Activated CD4-positive, CD25-positive, alpha-beta regulatory T cell treated with anti-CD3 and anti-CD28 coated beads, Interleukin-2, amount 50 U/mL, for 16 hours (primary cell): ENCODE results near the gene NFATC1.

Source experiments
- DNase-seq: peaks from one replicate; pipeline ENCODE4 v3.0.0-alpha.2; 2020; ENCODE audit warnings: low read depth, low spot score

Gene NFATC1

DNA sequence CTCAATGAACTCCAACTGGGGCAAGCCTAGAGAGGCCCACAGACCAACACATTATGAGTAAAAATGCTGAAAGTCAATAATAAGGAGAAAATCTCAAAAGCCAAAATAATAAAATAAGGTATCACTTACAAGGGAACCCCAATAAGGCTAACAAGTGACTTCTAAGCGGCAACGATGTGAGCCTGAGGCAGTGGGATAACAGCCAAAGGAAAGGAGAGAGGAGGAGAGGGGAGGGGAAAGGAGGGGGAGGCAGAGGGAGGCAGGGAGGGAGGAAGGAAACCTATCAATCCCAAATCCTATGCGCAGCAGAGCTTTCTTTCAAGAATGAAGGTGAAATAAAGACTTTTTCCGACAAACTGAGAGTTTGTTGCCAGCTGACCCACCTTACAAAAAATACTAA lies 6.0 kb upstream of the NFATC1 start:
- no peak for DNase-seq

DNA sequence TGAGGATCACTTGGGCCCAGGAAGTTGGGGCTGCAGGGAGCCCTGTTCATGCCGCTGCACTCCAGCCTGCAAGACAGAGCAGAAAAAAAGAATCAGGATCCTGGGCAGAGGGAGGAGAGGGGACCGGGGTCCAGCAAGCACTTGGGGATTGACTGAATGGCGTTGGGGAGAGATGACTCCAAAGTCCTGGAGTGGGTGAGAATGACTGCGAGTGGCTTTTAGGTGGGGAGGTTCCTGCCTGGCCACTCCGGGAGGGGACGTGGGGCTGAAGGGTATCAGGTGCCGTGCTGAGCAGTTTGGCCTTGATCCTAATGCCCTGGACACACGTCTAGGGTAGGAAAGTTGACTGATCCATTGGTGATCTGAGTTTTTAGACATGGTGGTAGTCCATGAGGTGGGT lies 3.5 kb upstream of the NFATC1 start:
- no peak for DNase-seq

GRCh38 chr18:79393181-79393634 lies 2.5 kb upstream of the NFATC1 start:
- DNase-seq = no peak

DNA sequence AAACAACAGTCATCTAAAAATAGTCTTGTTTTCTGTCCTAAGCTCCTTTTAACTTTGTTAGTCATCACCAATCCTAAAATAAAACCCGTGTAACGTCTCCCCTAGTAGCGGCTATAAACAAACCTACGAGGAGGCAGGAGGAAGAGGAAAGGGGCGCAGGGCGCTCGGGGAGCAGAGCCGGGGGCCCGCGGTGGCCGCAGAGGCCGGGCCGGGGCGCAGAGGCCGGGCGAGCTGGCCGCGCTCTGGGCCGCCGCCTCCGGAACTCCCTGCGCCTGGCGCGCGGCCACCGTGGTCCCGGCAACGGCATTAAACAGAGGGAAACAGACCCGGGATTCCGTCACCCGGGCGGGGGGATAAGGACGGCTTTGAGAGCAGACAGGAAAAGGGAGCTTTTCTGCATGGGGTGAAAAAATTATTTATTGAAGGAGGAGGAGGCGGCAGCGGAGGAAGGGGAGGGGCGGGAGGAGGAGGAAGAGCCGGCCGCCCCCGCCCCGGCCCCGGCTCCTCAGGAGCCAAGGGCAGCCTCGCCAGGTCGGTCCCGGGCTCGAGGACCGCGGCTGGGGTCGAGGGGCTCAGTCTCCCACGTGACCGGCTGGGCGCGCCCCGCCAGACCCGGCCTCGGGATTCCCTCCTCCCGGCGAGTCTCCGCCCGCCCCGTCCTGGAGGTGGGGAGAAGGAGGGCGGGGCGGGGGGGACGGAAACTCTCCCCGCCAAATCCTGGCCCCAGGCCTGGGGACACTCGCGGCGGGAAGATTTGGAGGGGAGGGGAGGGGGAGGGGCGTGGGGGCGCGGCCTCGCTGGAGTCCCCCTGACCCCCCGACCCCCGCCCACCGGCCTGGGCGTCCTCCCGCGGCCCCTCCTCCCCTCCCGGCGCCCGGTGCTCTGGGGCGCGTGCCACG lies 1.8 kb upstream of the NFATC1 start:
- no peak for DNase-seq

DNA sequence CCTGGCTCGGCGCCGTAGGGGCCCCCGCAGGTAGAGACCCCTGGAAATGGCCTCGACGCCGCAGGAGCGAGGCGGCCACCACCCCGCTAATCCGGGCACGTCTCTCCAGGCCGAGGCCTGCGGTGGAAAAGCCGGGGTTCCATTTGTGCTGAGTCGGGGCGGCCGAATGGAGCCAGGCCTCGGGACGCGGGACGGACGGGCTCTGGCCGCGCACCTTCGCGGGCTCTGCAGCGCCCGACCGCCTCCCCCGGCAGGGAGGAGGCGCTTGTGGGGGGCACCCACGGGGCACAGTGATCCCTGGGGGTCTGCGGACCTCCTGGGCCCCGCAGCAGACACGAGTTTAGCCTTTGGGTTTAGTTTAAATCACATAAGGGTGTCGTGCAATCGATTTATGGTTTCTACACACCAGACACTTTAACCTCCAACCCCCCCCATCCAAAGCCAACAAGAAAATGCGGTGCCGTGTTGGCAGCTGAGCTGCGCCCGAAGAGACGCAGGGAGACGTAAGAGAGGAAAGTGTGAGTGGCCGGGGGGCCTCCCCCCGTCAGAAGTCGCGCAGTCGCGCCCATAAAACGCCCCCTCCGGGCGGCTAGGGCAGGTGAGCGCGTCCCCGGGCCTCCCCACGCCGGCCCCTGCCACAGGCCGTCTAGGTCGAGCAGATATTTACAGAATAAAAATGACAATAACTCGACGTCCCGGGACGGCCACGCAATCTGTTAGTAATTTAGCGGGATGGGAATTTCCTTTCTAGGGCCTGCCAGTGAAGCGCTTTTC lies 1.0 kb upstream of the NFATC1 start:
- DNase-seq = peak; percentile 33

DNA sequence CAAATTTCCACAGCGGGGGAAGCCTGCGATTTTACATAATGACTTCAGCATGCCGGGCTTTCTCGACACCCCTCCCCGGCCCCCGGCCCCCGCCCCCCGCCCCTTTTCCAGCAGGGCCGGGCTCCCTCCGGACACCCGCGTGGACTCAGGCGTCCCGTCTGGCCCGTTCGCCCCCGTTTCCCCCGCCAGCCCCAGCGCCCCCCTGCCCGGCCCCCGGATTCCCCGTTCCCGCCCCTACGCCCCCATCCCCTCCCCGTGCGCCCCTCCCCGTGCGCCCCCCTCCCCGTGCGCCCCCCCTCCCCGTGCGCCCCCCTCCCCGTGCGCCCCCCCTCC lies 456 bp upstream of the NFATC1 start:
- DNase-seq = no peak

GRCh38 chr18:79396431-79397246 lies 909 bp downstream of the NFATC1 start:
- DNase-seq = no peak

- no peak for DNase-seq
Measured at GRCh38 chr18:79397247-79397829, 1.6 kb downstream of the NFATC1 start.

GRCh38 chr18:79397830-79398761 lies 2.4 kb downstream of the NFATC1 start:
- DNase-seq = no peak

- no peak for DNase-seq
Measured at GRCh38 chr18:79399275-79400081, 3.7 kb downstream of the NFATC1 start.

- DNase-seq = peak; percentile 40
Measured at GRCh38 chr18:79400091-79400590, 4.4 kb downstream of the NFATC1 start.

- peak; percentile 39 for DNase-seq
Measured at GRCh38 chr18:79400591-79401381, 5.1 kb downstream of the NFATC1 start.

GRCh38 chr18:79401494-79402208 lies 5.9 kb downstream of the NFATC1 start:
- no peak for DNase-seq

DNA sequence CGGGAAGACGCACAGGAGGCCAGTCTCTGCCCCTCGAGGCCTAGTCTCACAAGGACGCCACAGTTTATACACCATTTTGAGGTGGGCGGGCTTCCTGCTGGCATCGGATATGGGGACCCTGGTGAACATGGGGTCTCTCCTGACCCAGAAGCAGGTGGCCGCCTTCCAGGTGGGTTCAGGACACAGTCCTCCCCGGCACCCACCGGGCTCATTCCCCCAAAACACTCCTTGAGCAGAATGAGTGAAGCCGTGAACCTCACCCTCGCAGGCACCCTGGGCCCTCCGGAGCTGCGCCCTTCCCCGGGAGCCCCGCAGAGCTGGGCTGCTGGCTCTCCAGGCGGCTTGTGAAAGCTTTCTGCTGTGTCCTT lies 6.5 kb downstream of the NFATC1 start:
- DNase-seq = no peak

DNA sequence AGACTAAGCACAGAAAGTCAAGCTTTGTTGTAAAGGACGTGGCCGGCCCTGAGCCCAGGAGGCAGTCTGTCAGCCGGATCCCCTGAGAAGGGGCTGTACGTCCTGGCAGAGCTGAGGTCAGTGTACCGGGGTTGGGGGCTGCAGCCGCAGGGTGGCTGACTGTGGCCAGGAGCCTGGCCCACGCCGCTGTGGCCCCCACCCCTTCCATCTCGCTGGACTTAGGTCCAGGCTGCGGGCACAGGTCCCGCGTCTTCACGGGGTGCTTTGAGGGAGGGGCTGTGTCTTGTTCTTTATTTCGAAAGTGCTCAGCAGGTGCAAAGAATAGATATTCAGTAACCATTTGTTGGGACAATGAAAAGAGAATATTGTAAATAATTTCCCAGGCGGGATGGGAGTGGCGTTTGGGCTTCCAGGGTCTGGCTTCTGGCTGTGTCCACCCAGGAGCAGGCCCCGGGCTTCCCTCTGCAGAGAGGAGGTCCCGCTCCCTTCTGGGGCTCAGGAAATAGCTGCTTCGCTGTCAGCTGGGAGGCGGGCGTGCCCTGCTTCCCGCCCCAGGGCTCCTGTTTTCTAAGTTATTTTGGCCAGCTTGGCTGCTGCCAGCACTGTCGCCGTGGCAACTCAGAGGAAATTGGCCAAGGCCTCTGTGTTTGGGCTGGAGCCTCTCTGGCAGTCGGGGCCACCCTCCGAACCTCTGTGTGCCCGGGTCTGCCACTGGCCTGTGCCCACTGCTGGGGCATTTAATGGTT lies 7.4 kb downstream of the NFATC1 start:
- DNase-seq = no peak

GRCh38 chr18:79403723-79404566 lies 8.2 kb downstream of the NFATC1 start:
- no peak for DNase-seq

DNA sequence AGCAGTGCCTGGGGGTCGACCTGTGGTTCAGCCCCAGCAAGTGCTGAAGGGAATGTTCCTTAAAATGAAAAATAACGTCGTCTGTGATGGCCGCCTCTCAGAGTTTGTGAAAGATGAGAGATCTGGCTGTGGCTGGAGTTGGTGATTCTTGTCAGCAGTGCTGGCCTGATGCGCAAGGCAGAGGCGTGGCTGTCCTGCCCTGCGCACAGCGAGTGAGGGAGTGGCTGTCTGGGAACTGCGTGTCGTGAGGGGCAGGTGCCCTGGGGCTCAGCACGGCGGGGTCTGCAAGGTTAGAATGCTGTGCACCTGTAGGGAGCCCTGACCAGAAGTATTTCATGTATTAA lies 8.8 kb downstream of the NFATC1 start:
- DNase-seq = no peak
